Natural killer cell (primary cell): Measurements from ENCODE around the gene ZNF550. TPM values are rescaled to one million over a fixed set of nuclear protein-coding genes. Genes with fewer than 3 reads are reported as not detected.
"Not testable (repeated sequence)": the region's sequence is repeated elsewhere in the genome, so short reads cannot be mapped to it uniquely, and the experiment has no call there.

Experiments
- ATAC-seq, 3 donors: fragments of 150-1000 bp in 2 of 3; fragments of 200-7000 bp in 1 of 3; cut with Tn5 transposase; 1 replicate in 1 of 3; 2 replicates in 2 of 3; pipeline ENCODE4 v1.10.0; 2021; ENCODE audit warnings: mild to moderate bottlenecking in 2 of 3, moderate library complexity in 2 of 3
- DNase-seq, 2 donors: peaks; one replicate each; pipeline versions ENCODE4 v3.0.0 to v3.0.0-alpha.2; 2013 to 2021; ENCODE audit warnings: mixed read lengths in 1 of 2
- H3K27ac ChIP-seq: one replicate; pipeline ENCODE4 v1.5.1; 2013; ENCODE audit warnings: mild to moderate bottlenecking, low read length
- H3K27me3 ChIP-seq: one replicate; pipeline ENCODE4 v1.6.1; 2013; ENCODE audit warnings: low read length; ENCODE audit not compliant: control insufficient read depth, insufficient read depth
- H3K36me3 ChIP-seq: one replicate; pipeline ENCODE4 v1.6.1; 2013; ENCODE audit warnings: low read length; ENCODE audit not compliant: control insufficient read depth, insufficient read depth
- H3K4me1 ChIP-seq: one replicate; pipeline ENCODE4 v1.6.1; 2013; ENCODE audit warnings: low read length; ENCODE audit not compliant: control insufficient read depth, insufficient read depth
- H3K4me3 ChIP-seq: one replicate; pipeline ENCODE4 v1.5.1; 2013; ENCODE audit warnings: low read length
- H3K9me3 ChIP-seq: one replicate; pipeline ENCODE4 v1.6.1; 2013; ENCODE audit warnings: low read length; ENCODE audit not compliant: control insufficient read depth, insufficient read depth
- H3K27ac Mint-ChIP-seq, 2 donors: one replicate each; pipeline ENCODE4 v1.8.0; 2022; ENCODE audit warnings: mild to moderate bottlenecking in 2 of 2, mixed read lengths in 2 of 2, moderate library complexity in 1 of 2
- H3K27me3 Mint-ChIP-seq, 2 donors: one replicate each; pipeline ENCODE4 v1.8.0; 2022; ENCODE audit warnings: low read depth in 2 of 2, mixed read lengths in 2 of 2
- H3K36me3 Mint-ChIP-seq: one replicate; pipeline ENCODE4 v1.8.0; 2022; ENCODE audit warnings: mixed read lengths
- H3K4me1 Mint-ChIP-seq, 2 donors: one replicate each; pipeline ENCODE4 v1.8.0; 2022; ENCODE audit warnings: mixed read lengths in 2 of 2
- H3K4me3 Mint-ChIP-seq: one replicate; pipeline ENCODE4 v1.8.0; 2022; ENCODE audit warnings: mild to moderate bottlenecking, moderate library complexity, mixed read lengths
- H3K9me3 Mint-ChIP-seq, 2 donors: one replicate each; pipeline ENCODE4 v1.8.0; 2022; ENCODE audit warnings: mixed read lengths in 2 of 2
- CTCF ChIP-seq: fragments of 200-600 bp; IDR thresholded peaks from one replicate; pipeline ENCODE4 v1.8.0; 2022; ENCODE audit warnings: antibody characterized with exemption
- WGBS: methylation state at CpG from one replicate; pipeline ENCODE4 v1.1.7; 2013; ENCODE audit warnings: missing lambda C conversion rate; ENCODE audit not compliant: insufficient coverage; 5-methylcytosine and 5-hydroxymethylcytosine counted together
- intact Hi-C: fragments of 100-400 bp; cut with micrococcal nuclease; formaldehyde crosslinking; loops from one replicate; pipeline ENCODE4 v1.14.2; 2022
- total RNA-seq, 4 donors: library from RNA; stranded (reverse); fragments of 120-200 nt in 1 of 4; gene quantifications; one replicate each; pipeline versions ENCODE4 v1.2.3 to v1.2.4, GENCODE V29; 2013 to 2022

Gene ZNF550
- total RNA-seq, 3 donors from 2014 or later (not counting 1 experiment from before 2014, with no cell fraction given) = 11.2 to 12.5 (median 12.1) TPM

- H3K9me3 Mint-ChIP-seq = peaks cover 14 to 37% of the 10 kb centered on the region in 2 donors
These were observed 48.2 kb downstream of the ZNF550 start for GRCh38 chr19:57511484-57511883.

GRCh38 chr19:57506163-57506562 is 53.5 kb downstream of the ZNF550 start:
- no peak overlapping the region for H3K27ac Mint-ChIP-seq
- peaks cover 11 to 25% of the 10 kb centered on the region in 2 donors for H3K9me3 Mint-ChIP-seq
- intact Hi-C loops = no loop called here
- WGBS = 46% methylated on average over 4 of the region's 4 CpGs
- TF ChIP-seq CTCF = no peak
- Histone ChIP-seq H3K4me1 (peaks cover 1% of the 10 kb centered on the region), H3K27me3 (no peaks in the 10 kb centered on the region), H3K27ac (no peak overlapping the region), H3K4me3 (no peak overlapping the region), H3K36me3 (peaks cover 36% of the 10 kb centered on the region), H3K9me3 (peaks cover 52% of the 10 kb centered on the region)
- peaks cover 3 to 21% of the 10 kb centered on the region in 2 donors for H3K4me1 Mint-ChIP-seq
- ATAC-seq (no peak), DNase-seq (no peak)
- H3K4me3 Mint-ChIP-seq = no peak overlapping the region
- H3K36me3 Mint-ChIP-seq = peaks cover 78% of the 10 kb centered on the region
- H3K27me3 Mint-ChIP-seq = no peaks in the 10 kb centered on the region

More at GRCh38 chr19:57511484-57511883, 48.2 kb downstream of the ZNF550 start:
- H3K27ac ChIP-seq = no peak overlapping the region
- Mint-ChIP-seq H3K27ac (no peak overlapping the region), H3K4me3 (no peak overlapping the region), H3K36me3 (peaks cover 72% of the 10 kb centered on the region), H3K27me3 (no peaks in the 10 kb centered on the region), H3K4me1 (no peaks in the 10 kb centered on the region)
- no peak overlapping the region for H3K4me3 ChIP-seq
- TF ChIP-seq CTCF = no peak
- peaks cover 22% of the 10 kb centered on the region for H3K36me3 ChIP-seq
- peaks cover 41% of the 10 kb centered on the region for H3K9me3 ChIP-seq
- intact Hi-C loops = no loop called here
- no peak for ATAC-seq
- no peaks in the 10 kb centered on the region for H3K27me3 ChIP-seq
- no peak for DNase-seq
- H3K4me1 ChIP-seq = no peaks in the 10 kb centered on the region

DNA sequence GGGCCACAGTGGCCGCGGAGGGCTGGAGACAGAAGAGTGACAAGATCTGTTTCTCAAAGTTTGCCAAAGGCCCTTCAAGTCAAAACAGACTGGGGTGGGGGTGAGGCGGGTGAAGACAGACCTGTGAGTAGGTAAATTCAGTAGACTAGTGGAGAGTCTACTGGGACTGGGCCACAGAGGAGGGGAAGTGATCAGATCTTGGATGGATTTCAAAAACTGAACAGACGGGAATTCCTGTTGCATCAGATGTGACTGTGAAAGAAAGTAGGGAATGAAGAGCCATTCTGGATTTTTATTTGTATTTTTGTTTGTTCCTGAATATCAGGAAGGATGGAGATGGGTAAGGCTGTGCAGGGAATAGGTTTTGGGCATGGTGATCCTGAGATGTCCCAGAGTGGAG is 59.3 kb downstream of the ZNF550 start:
- H3K9me3 ChIP-seq = peaks cover 20% of the 10 kb centered on the region
- H3K4me1 Mint-ChIP-seq = peaks cover 18 to 38% of the 10 kb centered on the region in 2 donors
- H3K36me3 ChIP-seq = peaks cover 14% of the 10 kb centered on the region
- DNase-seq, H3K27ac ChIP-seq, H3K27me3 Mint-ChIP-seq, H3K4me3 ChIP-seq, ATAC-seq, H3K27me3 ChIP-seq, intact Hi-C loops: not testable (repeated sequence)
- peaks cover 11 to 18% of the 10 kb centered on the region in 2 donors for H3K9me3 Mint-ChIP-seq
- H3K27ac Mint-ChIP-seq = peak overlapping the region; percentile 69 to 73
- H3K4me3 Mint-ChIP-seq = peak overlapping the region; percentile 49
- 0% methylated on average over 1 of the region's 4 CpGs for WGBS
- peaks cover 10% of the 10 kb centered on the region for H3K4me1 ChIP-seq
- H3K36me3 Mint-ChIP-seq = peaks cover 57% of the 10 kb centered on the region

GRCh38 chr19:57499680-57500395 is 59.8 kb downstream of the ZNF550 start, which contains the start of gene ZNF773:
TSS of gene ZNF773 (plus strand) at chr19:57499938. CDS start at chr19:57500081, 143 bp downstream.
- Histone ChIP-seq H3K27ac (peak within 1 kb of the TSS; percentile 93), H3K9me3 (peaks cover 22% of the 10 kb centered on the region), H3K4me1 (peaks cover 10% of the 10 kb centered on the region), H3K4me3 (peak within 1 kb of the TSS; percentile 67)
- peak within 1 kb of the TSS; percentile 49 for H3K4me3 Mint-ChIP-seq
- peaks cover 54% of the 10 kb centered on the region for H3K36me3 Mint-ChIP-seq
- under 1% methylated on average over 57 of the region's 69 CpGs for WGBS
- not testable (repeated sequence) for H3K27me3 Mint-ChIP-seq, H3K27me3 ChIP-seq, H3K36me3 ChIP-seq
- H3K27ac Mint-ChIP-seq = peak within 1 kb of the TSS; percentile 69 to 73
- ATAC-seq (peak; percentile 93 to 96 (median 95)), DNase-seq (peak; percentile 96 to 98)
- intact Hi-C loops = loop anchor here (1.0 kb wide), 2 partner anchors 13 to 27 kb away; partner anchors contain the start of genes ZNF419 and ZNF549
- peaks cover 11 to 18% of the 10 kb centered on the region in 2 donors for H3K9me3 Mint-ChIP-seq
- H3K4me1 Mint-ChIP-seq = peaks cover 18 to 38% of the 10 kb centered on the region in 2 donors
